Neutrophil (primary cell): ENCODE data around the gene FIBIN.

ENCODE experiments used
- H3K27ac ChIP-seq: fragments of 200-600 bp; sonication (generic); 2 replicates; pipeline ENCODE4 v1.5.1; 2016; ENCODE audit warnings: mild to moderate bottlenecking, moderate library complexity
- H3K27me3 ChIP-seq: fragments of 200-600 bp; sonication (generic); 2 replicates; pipeline ENCODE4 v1.6.0; 2016; ENCODE audit warnings: mild to moderate bottlenecking
- H3K36me3 ChIP-seq: fragments of 200-600 bp; sonication (generic); 2 replicates; pipeline ENCODE4 v1.5.1; 2017
- H3K4me1 ChIP-seq, 2 experiments: fragments of 200-600 bp in 1 of 2; sonication (generic) in 1 of 2; 1 replicate in 1 of 2; 2 replicates in 1 of 2; pipeline versions ENCODE4 v1.5.1 to v1.6.1; 2013 to 2016; ENCODE audit warnings: low read depth in 1 of 2, low read length in 1 of 2, mild to moderate bottlenecking in 1 of 2, moderate library complexity in 1 of 2; ENCODE audit not compliant: control insufficient read depth in 1 of 2, insufficient read depth in 1 of 2
- H3K4me3 ChIP-seq, 2 experiments: fragments of 200-600 bp in 1 of 2; sonication (generic) in 1 of 2; 1 replicate in 1 of 2; 2 replicates in 1 of 2; pipeline ENCODE4 v1.5.1; 2013 to 2016; ENCODE audit warnings: low read depth in 1 of 2, low read length in 1 of 2, mild to moderate bottlenecking in 1 of 2, moderate library complexity in 1 of 2
- H3K9me3 ChIP-seq: fragments of 200-600 bp; sonication (generic); 2 replicates; pipeline ENCODE4 v1.5.1; 2016
- CTCF ChIP-seq: fragments of 200-600 bp; sonication (generic); IDR thresholded peaks from 2 replicates; pipeline ENCODE4 v1.5.1; 2016; ENCODE audit warnings: antibody characterized with exemption

Gene FIBIN

GRCh38 chr11:27008811-27009535 lies 15.1 kb downstream of the FIBIN start:
- H3K27me3 ChIP-seq, result no peaks in the 10 kb centered on the region
- no peak for TF ChIP-seq CTCF
- no peak overlapping the region for H3K4me3 ChIP-seq
- no peaks in the 10 kb centered on the region for H3K36me3 ChIP-seq
- H3K4me1 ChIP-seq, result no peaks in the 10 kb centered on the region
- H3K27ac ChIP-seq, result no peak overlapping the region
- no peaks in the 10 kb centered on the region for H3K9me3 ChIP-seq

DNA sequence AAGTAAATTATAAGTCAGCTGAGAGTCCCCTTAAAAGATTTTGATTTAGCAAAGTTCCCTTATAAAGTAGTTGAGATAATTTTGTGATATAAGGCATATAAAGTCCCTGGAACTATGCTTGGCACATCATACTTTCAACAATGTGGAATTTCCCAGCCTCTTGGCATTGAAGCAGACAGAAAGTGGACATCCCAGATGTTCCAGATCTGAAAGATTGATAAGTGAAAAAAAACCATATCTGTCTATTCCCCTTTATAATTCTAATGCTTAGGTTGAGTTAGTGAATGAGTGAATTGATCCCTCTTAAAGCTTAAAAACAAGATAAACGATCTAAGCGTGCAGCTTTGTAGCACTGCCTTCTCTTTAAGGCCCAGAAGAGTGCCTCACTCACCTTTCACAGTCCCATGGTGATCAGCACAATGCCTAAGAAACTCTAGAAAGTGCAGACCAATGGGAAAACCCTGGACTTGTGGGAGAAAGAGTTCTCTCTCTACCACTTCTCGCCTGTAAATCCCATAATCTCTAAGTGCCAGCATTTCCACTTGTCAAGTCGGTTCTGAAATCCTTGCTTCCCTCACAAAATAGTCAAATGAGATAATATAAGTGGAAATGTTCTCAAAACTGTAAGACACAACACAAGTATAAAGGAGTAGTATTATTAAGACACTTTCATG lies 17.8 kb downstream of the FIBIN start:
- Histone ChIP-seq H3K4me3 (no peak overlapping the region), H3K27ac (no peak overlapping the region), H3K9me3 (no peaks in the 10 kb centered on the region), H3K4me1 (no peaks in the 10 kb centered on the region), H3K36me3 (no peaks in the 10 kb centered on the region), H3K27me3 (no peaks in the 10 kb centered on the region)
- no peak for TF ChIP-seq CTCF

DNA sequence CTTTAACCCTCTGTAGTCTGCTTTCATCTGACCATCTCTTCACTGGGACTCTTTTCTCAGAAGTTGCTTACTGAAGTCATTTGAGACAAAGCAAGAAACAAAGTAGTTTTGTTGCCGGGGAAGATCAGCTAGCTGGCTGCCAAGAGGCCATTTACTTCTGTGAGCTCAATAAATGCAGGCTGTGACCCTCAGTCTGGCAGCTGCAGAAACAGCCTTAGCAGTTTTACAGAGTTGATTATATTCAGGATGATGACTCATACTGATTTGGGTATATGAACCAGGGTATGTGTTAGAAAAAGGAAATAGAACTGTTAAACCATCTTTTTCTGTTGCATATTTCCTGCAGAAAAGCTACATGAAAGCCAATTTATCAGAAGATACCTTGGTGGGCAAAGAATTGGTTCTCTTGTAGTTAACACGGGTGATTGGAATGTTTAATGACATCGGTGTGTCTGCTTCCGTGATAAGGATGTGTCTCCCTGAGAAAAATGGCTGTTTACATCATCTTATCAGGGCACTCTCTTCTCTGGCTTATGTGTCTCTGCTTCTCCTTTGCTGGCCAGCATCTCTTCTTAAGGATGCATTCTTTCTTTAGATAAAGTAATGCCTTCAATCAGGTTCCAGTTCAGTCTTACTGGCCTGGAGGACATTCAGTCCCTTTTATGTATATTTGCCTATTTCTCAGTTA lies 18.5 kb downstream of the FIBIN start:
- no peak overlapping the region for H3K27ac ChIP-seq
- no peaks in the 10 kb centered on the region for H3K36me3 ChIP-seq
- H3K4me3 ChIP-seq, result no peak overlapping the region
- no peak for TF ChIP-seq CTCF
- H3K27me3 ChIP-seq, result no peaks in the 10 kb centered on the region
- no peaks in the 10 kb centered on the region for H3K9me3 ChIP-seq
- H3K4me1 ChIP-seq, result no peaks in the 10 kb centered on the region

DNA sequence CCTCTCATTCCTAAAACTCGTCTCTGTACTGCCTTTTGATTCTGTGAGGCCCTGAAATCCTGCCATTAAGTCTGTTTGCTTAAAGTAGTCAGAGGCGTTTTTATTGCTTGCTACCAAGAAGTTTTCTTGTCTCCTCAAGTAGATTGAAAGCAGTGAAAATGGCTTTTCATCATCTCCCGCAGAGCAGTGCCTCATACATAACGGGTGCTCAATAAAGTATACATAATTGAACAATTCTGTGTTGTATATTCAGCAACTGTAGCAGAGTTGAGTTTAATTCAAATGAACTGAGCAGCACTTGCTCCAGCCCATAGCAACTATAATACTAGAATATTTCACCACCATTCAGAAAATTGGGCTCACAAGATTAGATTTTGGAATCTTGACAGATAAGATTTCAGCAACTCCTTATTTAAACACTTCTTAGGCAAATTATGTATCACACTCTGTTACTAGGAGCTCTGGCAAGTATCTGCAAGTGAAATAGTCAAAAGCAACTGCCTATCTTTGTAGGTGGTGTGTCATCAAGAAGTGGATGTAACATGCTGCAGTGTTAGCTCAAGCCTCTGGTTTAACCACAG lies 20.0 kb downstream of the FIBIN start:
- Histone ChIP-seq H3K4me1 (no peaks in the 10 kb centered on the region), H3K4me3 (no peak overlapping the region), H3K27ac (no peak overlapping the region), H3K9me3 (no peaks in the 10 kb centered on the region), H3K36me3 (no peaks in the 10 kb centered on the region), H3K27me3 (no peaks in the 10 kb centered on the region)
- no peak for TF ChIP-seq CTCF

DNA sequence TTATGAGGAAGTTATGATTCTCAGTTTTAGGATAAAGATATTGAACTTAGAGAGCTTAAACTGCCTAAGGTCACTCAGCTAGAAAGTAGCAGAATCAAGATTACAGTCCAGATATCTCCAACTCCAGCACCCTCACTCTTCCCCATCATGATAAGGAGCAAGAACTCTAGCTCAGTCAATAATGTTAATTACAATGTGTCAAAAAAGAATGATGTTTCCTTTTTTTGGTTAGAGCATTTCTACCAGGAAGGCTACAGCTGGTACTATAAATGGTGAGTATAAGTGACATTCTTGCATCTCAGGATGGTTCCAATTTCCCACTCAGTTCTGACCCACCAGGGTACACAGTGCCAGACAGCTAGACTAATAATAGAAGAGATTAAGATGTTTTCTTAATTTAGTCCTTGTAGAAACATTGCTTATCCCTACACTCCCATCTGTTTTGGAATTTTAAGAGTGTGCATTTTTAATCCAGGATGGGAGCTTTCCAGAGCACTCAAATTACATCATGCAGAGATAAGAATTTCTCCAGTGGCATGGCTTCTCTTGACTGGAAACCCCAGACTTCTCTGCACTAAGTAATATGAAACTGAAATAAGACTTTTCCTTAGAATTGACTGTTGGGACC lies 25.1 kb downstream of the FIBIN start:
- H3K4me1 ChIP-seq, result no peaks in the 10 kb centered on the region
- no peak overlapping the region for H3K4me3 ChIP-seq
- no peak for TF ChIP-seq CTCF
- no peaks in the 10 kb centered on the region for H3K9me3 ChIP-seq
- no peaks in the 10 kb centered on the region for H3K27me3 ChIP-seq
- no peaks in the 10 kb centered on the region for H3K36me3 ChIP-seq
- H3K27ac ChIP-seq, result no peak overlapping the region
